Bronchial epithelial cell (primary cell): Measurements from ENCODE around the gene ANO4. TPM values are rescaled to one million over a fixed set of nuclear protein-coding genes. Genes with fewer than 3 reads are reported as not detected.

Experiments
- DNase-seq: peaks from one replicate; pipeline ENCODE4 v3.0.0-alpha.2; 2010; ENCODE audit warnings: low read depth
- FAIRE-seq: peaks from 2 replicates; lab custom pipeline; 2011; peaks lifted over from hg19 to GRCh38; lab: Jason Lieb, UNC
- H3K27me3 ChIP-seq: 2 replicates; pipeline ENCODE4 v1.5.1; 2011; ENCODE audit warnings: low read length; ENCODE audit not compliant: control insufficient read depth, insufficient read depth
- H3K36me3 ChIP-seq: 2 replicates; pipeline ENCODE4 v1.5.1; 2011; ENCODE audit warnings: low read length; ENCODE audit not compliant: control insufficient read depth, insufficient read depth
- H3K4me3 ChIP-seq: 2 replicates; pipeline ENCODE4 v1.5.1; 2011; ENCODE audit warnings: mild to moderate bottlenecking, low read depth, low read length, control low read depth
- CTCF ChIP-seq: IDR thresholded peaks from 2 replicates; pipeline ENCODE4 v1.5.1; 2011; ENCODE audit warnings: mild to moderate bottlenecking, moderate library complexity, low read length, control low read depth, inconsistent platforms; ENCODE audit not compliant: insufficient read depth, severe bottlenecking
- total RNA-seq: library from RNA; depleted of rRNA; stranded (reverse); fragments of >200 nt; gene quantifications from 2 replicates; pipeline ENCODE4 v1.2.1, GENCODE V29; 2014

The ANO4 gene
- total RNA-seq, 1 donor from 2014 or later = 2.4 TPM

- Histone ChIP-seq H3K27me3 (no peaks in the 10 kb centered on the region), H3K36me3 (no peaks in the 10 kb centered on the region), H3K4me3 (no peak overlapping the region)
- peak; percentile 54 for DNase-seq
- no peak for TF ChIP-seq CTCF
- no peak for FAIRE-seq
These were observed 50.5 kb downstream of the ANO4 start for GRCh38 chr12:100845095-100845494.

GRCh38 chr12:100851637-100852036 lies 57.1 kb downstream of the ANO4 start:
- no peaks in the 10 kb centered on the region for H3K27me3 ChIP-seq
- no peak for TF ChIP-seq CTCF
- no peak overlapping the region for H3K4me3 ChIP-seq
- DNase-seq (no peak), FAIRE-seq (no peak)
- H3K36me3 ChIP-seq = no peaks in the 10 kb centered on the region

GRCh38 chr12:100857418-100857817 lies 62.8 kb downstream of the ANO4 start:
- no peak for TF ChIP-seq CTCF
- FAIRE-seq = no peak
- Histone ChIP-seq H3K27me3 (no peaks in the 10 kb centered on the region), H3K4me3 (no peak overlapping the region), H3K36me3 (no peaks in the 10 kb centered on the region)
- DNase-seq = no peak

GRCh38 chr12:100857971-100858370 lies 63.4 kb downstream of the ANO4 start:
- no peak overlapping the region for H3K4me3 ChIP-seq
- peak; percentile 73 for DNase-seq
- H3K27me3 ChIP-seq = no peaks in the 10 kb centered on the region
- no peak for TF ChIP-seq CTCF
- no peak for FAIRE-seq
- no peaks in the 10 kb centered on the region for H3K36me3 ChIP-seq

- DNase-seq (peak; percentile 29), FAIRE-seq (no peak)
- no peak for TF ChIP-seq CTCF
- Histone ChIP-seq H3K36me3 (no peaks in the 10 kb centered on the region), H3K27me3 (no peaks in the 10 kb centered on the region), H3K4me3 (no peak overlapping the region)
These were observed 64.1 kb downstream of the ANO4 start for GRCh38 chr12:100858656-100859055.

GRCh38 chr12:100859063-100859627 lies 64.6 kb downstream of the ANO4 start:
- DNase-seq (no peak), FAIRE-seq (no peak)
- TF ChIP-seq CTCF = no peak
- Histone ChIP-seq H3K27me3 (no peaks in the 10 kb centered on the region), H3K36me3 (no peaks in the 10 kb centered on the region), H3K4me3 (no peak overlapping the region)
